Activated CD4-positive, alpha-beta T cell treated with anti-CD3 and anti-CD28 coated beads, Interleukin-10, Interleukin-2, amounts not matched to agents 100 ng/mL and 50 ng/mL, durations not matched to agents 16 hours and 8 hours (primary cell): ENCODE measurements around the gene CCDC66.
"Not testable (repeated sequence)": the region's sequence is repeated elsewhere in the genome, so short reads cannot be mapped to it uniquely, and the experiment has no call there.

Source experiments
- DNase-seq: peaks from one replicate; pipeline ENCODE4 v3.0.0-alpha.2; 2020

CCDC66 gene

DNA sequence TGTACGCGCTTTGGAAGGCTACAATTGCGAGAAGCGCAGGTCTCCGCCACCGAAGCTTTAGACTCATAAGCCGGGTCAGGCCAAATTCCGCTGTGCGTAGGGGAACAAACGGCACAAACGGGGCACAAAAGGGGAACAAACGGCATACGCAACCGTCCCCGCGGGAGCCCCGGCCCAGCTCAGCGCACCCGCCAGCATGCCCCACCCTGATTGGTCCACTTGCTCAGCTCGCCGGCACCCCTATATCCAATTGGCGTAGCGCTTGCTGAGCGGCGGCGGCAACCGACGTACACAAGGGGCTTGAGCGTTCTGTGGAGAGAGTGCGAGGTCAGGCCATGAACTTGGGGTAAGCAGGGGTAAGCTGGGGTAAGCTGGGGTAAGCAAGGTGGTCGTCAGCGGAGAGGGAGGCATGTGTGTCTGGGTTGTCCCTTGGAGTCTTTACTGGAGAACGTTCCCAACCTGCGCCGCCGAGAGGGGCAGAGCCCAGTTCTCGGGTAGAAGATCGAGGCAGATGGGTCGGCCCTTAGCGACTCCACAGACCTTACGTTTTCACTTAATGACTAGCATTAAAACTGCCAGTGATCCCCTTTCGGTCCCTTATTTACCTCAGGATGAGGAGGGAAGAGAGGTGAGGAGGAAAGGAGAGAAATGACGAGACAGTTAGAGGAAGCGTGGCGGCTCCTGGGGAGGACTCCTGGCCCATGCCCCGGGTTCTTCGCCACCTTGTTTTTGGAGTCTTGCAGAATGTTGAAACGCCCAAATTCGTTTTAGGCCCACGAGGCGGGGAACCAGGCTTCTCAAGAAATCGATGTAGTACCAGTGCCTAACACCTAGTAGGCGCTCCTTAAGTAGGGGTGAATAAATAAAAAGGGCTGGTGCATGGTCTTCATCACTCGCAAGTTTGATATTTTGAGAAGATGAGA, at the start of gene CCDC66:
Gene CCDC66, plus strand, starts transcription at position 268 of the 923 bp plus-strand sequence. Its CDS starts 68 bp downstream, at position 336.
- DNase-seq: peak; percentile 96

DNA sequence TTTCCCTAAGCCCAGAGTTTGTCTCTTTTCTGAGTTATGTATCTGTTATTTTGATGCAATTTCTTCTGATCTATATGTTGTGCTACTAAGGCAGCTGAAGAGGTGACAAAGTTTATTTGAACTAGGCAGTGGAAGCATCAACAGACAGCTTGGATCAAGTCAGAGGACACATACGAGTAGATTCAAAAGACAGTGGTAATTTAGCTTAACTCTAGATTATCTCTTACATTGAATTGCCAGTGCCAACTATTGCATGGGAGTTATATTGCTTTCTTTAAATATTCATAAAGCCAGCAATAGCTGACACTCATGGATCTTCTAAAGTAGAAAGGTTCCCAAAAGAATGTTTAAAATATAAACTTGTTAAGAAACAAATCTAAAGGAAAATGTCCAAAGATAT, 37.3 kb upstream of the CCDC66 start:
- DNase-seq: no peak

GRCh38 chr3:56522374-56522773, 34.6 kb upstream of the CCDC66 start:
- DNase-seq: no peak

DNA sequence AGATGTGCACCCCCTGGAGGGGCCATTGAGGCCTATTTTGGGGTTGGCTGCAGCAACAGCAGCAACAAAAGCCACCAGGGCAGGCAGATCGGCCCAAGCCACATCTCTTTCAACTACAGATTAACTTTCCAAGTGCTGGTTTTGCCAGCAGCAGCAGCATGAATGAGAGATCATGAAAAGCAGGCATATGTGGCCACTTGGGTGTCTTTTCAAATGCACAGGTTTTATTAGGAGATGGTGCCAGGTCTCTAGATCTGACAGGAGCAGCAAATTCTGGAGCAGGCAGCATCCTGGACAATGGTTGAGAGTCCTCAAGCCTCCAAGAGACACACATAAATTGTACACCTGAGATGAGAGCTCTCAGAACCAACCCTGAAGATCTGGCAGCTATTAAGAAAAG, 31.7 kb upstream of the CCDC66 start:
- no peak for DNase-seq

GRCh38 chr3:56536735-56537134, 20.2 kb upstream of the CCDC66 start:
- DNase-seq: no peak

- no peak for DNase-seq
Observed at GRCh38 chr3:56547486-56547885, 9.5 kb upstream of the CCDC66 start.

DNA sequence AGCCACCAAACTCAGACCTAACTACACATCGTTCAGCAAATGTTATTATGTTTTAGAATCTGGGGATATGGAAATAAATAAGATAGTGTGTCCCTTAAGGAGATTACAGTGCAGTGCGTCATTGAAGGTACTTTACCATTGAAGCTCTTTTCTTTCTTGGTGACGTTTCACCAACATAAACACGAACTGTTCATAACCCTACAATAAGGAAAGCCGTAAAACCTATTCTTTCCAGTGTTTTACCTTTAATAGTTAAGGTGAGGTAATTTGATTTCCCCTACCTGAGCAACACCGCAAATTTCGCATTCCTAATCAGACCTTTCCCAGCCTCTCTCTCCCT, 826 bp downstream of the CCDC66 start:
- DNase-seq: no peak

DNA sequence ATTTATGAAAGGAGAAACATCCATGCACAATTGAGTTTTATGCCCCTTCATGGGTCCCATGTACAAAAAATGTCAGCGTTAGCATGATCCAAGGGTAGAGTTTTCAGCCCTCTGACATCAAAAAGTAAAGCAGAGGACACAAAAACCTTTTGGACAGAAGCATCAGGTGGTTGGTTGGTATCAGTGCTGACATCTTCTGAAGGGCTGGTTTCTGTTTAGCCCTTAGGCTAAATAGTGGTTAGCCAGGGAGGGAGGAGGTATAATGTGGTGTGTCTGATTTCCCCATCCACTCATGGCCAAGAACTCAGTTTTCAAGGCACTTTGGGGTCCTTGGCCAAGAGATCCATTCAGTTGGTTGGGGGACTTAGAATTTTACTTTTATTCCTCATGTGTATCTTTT, 16.5 kb downstream of the CCDC66 start:
- DNase-seq: no peak

DNA sequence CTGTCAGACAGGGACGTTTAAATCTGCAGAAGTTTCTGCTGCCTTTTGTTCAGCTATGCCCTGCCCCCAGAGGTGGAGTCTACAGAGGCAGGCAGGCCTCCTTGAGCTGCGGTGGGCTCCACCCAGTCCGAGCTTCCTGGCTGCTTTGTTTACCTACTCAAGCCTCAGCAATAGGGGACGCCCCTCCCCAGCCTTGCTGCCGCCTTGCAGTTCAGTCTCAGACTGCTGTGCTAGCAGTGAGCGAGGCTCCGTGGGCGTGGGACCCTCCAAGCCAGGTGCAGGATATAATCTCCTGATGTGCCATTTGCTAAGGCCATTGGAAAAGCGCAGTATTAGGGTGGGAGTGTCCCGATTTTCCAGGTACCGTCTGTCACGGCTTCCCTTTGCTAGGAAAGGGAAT, 25.0 kb downstream of the CCDC66 start:
- DNase-seq: not testable (repeated sequence)

- DNase-seq: not testable (repeated sequence)
Observed at GRCh38 chr3:56584275-56584674, 27.3 kb downstream of the CCDC66 start.

DNA sequence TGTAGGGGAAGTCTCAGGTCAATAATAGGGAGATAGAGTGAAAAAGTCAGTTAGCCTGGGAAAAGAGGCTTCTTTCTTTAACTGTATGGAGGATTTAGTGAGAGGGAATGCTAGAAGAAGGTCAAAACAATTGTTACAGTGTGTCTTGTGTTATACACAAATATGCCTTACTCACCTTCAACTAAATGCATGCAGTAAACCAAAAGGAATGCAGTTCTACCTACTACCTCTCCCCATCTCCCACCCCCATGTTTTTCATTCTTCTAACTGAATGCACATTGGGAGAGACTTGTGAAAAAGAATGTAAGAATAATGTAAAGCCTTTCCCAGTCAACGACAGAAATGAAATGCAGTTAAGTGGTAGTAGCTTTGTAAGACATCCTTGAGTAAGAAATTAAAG, 33.8 kb downstream of the CCDC66 start:
- no peak for DNase-seq

DNA sequence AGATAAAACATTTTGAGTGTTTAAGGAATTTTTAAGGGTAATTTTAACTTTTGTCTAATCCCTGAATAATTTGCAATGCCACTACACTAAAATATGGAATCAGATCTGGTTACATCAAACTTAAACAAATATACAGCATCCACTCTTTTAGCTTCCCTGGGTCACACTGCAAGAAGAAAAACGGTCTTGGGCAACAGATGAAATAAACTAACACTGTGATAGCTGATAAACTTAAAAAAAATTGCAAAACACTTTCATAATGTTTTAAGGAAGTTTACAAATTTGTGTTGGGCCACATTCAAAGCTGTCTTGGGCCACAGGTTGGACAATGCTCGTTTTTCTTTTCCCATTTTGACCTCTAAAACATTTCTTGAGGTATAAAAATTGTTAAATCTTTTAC, 34.3 kb downstream of the CCDC66 start:
- DNase-seq: no peak

DNA sequence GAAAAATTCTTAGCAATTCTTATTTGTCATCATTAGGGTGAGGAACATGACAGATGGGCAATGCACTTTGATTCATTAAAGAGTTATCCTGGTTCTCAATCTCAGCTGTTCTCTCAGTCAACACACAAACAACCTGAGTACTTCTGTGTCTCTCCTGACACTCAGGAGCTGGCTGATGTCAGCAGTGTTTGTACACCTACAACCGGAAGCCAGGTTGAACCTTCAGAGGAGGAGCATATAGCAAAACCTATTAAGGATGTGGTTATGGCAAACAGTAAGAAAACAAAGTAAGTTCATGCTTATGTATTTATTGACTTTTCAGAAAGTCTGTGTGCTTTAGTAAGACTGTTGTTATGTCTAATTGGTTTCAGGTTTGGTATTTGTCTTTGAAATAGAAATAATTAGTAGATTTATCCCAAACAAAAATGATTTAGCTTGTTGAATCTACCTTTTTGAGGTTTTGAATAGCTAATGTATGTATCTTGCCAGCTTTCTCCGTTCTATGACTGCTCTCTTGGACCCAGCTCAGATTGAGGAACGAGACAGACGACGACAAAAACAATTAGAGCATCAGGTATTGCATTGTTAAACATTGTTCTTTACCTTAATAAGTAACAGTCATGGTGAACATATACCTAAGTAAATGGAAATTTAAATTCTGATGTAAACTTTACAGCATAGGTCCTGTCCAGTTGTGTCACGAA, 36.6 kb downstream of the CCDC66 start:
- peak; percentile 50 for DNase-seq

DNA sequence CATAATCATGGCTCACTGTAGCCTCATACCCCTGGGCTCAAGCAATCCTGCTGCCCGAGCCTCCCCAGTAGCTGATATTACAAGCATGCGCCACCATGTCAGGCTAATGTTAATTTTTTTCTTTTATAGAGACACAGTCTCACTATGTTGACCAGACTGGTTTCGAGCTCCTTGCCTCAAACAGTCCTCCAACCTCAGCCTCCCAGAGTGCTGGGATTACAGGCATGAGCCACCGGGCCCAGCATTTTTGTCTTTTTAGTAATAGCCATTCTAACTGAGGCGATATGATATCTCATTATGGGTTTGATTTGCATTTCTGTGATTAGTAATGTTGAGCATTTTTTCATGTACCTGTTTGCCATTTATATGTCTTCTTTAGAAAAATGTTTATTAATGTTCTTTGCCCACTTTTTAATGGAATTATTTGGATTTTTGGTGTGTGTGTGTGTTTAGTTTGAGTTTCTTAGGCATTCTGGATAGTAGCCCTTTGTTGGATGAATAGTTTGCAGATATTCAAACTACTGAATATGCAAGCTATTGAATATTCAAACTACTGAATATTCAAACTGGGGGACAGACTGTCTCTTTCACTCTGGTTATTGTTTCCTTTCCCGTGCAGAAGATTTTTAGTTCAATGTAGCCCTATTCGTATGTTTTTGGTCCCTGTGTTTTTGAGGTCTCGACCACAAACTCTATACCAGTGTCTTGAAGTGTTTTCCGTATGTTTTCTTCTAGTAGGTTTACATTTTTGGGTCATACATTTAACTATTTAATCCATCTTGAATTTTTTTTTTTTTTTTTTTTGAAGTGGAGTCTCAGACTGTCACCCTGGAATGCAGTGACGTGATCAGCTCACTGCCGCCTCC, 39.2 kb downstream of the CCDC66 start:
- DNase-seq: no peak

- not testable (repeated sequence) for DNase-seq
Observed at GRCh38 chr3:56608479-56608878, 51.5 kb downstream of the CCDC66 start.

DNA sequence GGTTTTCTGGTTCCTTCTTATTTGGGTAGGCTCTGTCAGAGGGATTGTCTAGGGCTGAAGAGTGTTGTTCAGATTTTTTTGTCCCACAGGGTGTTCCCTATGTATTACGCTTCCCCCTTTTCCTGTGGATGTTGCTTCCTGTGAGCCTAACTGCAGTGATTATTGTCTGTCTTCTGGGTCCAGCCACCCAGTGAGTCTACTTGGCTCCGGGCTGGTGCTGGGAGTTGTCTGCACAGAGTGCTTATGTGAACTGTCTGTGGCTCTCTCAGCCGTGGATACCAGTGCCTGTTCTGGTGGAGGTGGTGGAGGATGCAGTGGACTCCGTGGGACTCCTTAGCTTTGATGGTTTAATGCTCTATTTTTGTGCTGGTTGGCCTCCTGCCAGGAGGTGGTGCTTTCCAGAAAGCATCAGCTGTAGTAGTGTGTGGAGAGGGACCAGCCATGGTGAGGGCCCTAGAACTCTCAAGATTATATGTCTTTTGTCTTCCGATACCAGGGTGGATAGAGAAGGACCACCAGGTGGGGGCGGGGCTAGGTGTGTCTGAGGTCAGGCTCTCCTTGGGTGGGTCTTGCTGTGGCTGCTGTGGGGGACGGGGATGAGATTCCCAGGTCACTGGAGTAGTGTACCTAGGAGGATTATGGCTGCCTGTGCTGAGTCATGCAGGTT, 53.8 kb downstream of the CCDC66 start:
- DNase-seq: no peak

DNA sequence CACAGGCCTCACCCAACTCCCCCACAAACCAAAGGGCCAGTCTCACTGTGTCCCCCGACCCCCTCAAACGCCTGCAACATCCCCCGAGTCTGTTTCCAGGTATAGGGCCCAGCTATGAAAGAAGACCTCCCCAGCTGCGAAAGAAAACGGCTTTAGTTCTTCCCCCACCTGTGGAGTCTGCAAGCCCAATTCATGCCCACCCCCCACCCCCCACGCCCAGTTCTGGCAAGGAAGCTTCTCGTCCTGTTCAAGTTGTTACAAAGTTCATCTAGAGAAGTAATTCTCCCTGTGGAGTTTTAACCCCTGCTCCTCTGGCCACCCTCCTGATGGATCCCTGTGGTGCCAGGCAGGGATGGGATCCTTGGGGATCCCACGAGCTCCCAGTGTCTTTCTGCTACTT, 54.4 kb downstream of the CCDC66 start:
- no peak for DNase-seq

GRCh38 chr3:56612146-56612545, 55.2 kb downstream of the CCDC66 start:
- peak; percentile 30 for DNase-seq

GRCh38 chr3:56613016-56613415, 56.0 kb downstream of the CCDC66 start:
- no peak for DNase-seq

DNA sequence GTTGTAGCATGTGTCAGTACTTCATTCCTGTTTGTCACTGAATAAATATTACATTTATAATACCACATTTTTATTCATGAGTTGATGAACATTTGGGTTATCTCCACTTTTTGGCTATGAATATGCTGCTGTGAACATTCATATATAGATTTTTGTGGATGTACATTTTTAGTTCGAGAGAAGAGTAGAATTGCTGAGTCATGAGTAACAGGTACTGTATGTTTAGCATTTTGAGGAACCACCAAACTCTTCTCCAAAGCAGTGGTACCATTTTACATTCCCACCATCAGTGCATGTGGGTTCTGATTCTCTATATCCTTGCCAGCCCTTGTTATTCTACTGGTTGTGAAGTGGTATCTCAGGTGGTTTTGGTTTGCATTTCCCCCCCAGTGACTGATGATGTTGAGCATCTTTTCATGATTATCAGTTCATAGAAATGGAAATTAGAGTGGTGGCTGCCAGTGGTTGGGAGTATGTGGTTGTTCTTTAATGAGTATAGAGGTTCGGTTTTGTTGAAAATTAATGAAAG, 59.6 kb downstream of the CCDC66 start:
- no peak for DNase-seq

DNA sequence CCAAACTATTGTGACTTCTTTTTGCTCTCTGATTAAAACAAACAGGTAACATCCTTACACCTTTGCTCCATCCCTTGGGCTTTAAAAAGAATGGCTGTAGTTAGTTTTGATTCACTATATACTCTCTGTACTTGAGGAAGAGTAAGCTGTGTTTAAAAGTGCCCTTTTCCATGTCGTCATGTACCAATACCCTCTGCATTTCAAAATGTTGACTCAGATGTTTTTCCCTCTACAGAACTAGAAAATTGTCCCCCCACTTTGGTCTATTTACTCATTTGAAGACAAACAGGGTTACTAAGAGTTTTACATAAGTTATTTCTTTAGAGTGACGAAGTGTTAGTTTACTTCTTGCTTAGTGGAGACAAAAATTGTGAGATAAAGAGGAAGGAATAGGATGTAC, 63.4 kb downstream of the CCDC66 start:
- DNase-seq: no peak

GRCh38 chr3:56621681-56622080, 64.7 kb downstream of the CCDC66 start:
- DNase-seq: no peak
